Measurements from ENCODE around the gene TAOK3.
"Not testable (repeated sequence)": the region's sequence is repeated elsewhere in the genome, so short reads cannot be mapped to it uniquely, and the experiment has no call there.

Gene TAOK3

GRCh38 chr12:118371321-118372282 is 1.1 kb downstream of the TAOK3 start:
- DNase-seq: no peak

- no peak for DNase-seq
These were observed 2.1 kb downstream of the TAOK3 start for GRCh38 chr12:118370601-118371000.

GRCh38 chr12:118368821-118369220 is 3.9 kb downstream of the TAOK3 start:
- no peak for DNase-seq

- DNase-seq: no peak
These were observed 10.8 kb downstream of the TAOK3 start for GRCh38 chr12:118361889-118362288.

GRCh38 chr12:118361092-118361404 is 11.7 kb downstream of the TAOK3 start:
- DNase-seq: no peak

GRCh38 chr12:118359541-118359915 is 13.2 kb downstream of the TAOK3 start:
- DNase-seq: no peak

- DNase-seq: no peak
These were observed 13.8 kb downstream of the TAOK3 start for GRCh38 chr12:118358612-118359540.

GRCh38 chr12:118358008-118358359 is 14.7 kb downstream of the TAOK3 start:
- DNase-seq: no peak

- no peak for DNase-seq
These were observed 15.3 kb downstream of the TAOK3 start for GRCh38 chr12:118357257-118358007.

GRCh38 chr12:118356809-118357256 is 15.9 kb downstream of the TAOK3 start:
- no peak for DNase-seq

GRCh38 chr12:118355843-118356242 is 16.9 kb downstream of the TAOK3 start:
- no peak for DNase-seq

GRCh38 chr12:118354903-118355302 is 17.8 kb downstream of the TAOK3 start:
- DNase-seq: no peak

- not testable (repeated sequence) for DNase-seq
These were observed 18.2 kb downstream of the TAOK3 start for GRCh38 chr12:118354503-118354902.

- DNase-seq: no peak
These were observed 19.0 kb downstream of the TAOK3 start for GRCh38 chr12:118353721-118354120.

GRCh38 chr12:118350908-118351559 is 21.7 kb downstream of the TAOK3 start:
- no peak for DNase-seq

- DNase-seq: no peak
These were observed 24.8 kb downstream of the TAOK3 start for GRCh38 chr12:118347916-118348315.

- no peak for DNase-seq
These were observed 25.8 kb downstream of the TAOK3 start for GRCh38 chr12:118346895-118347294.

- no peak for DNase-seq
These were observed 27.4 kb downstream of the TAOK3 start for GRCh38 chr12:118345355-118345754.

- no peak for DNase-seq
These were observed 27.9 kb downstream of the TAOK3 start for GRCh38 chr12:118344829-118345228.

- no peak for DNase-seq
These were observed 30.6 kb downstream of the TAOK3 start for GRCh38 chr12:118342090-118342489.

- DNase-seq: no peak
These were observed 35.4 kb downstream of the TAOK3 start for GRCh38 chr12:118337194-118337838.

- no peak for DNase-seq
These were observed 36.6 kb downstream of the TAOK3 start for GRCh38 chr12:118336123-118336522.
